ENCODE results near the gene CLRN1.
A peak's percentile ranks its signal among the peaks of the same experiment; 100 is the strongest.

Gene CLRN1

DNA sequence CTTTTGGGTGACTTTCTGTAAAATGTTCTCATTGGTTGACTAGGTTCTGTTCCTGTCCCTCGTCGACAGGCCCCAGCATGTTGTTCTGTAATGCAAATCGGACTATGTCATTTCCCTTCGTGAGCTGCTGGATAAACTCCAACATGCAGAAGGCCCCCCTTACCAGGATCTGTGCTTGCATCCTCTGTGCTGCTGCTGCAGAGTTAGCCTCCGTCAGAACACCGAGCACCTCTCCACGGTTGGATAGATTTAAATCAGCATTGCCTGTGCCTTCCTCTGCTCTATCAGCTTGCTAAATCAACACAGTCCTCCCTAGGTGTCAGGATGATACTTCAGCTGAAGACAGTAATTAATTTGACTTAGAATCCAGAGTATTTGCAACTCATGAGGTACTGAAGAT, 54.6 kb downstream of the CLRN1 start:
- no peak for DNase-seq

DNA sequence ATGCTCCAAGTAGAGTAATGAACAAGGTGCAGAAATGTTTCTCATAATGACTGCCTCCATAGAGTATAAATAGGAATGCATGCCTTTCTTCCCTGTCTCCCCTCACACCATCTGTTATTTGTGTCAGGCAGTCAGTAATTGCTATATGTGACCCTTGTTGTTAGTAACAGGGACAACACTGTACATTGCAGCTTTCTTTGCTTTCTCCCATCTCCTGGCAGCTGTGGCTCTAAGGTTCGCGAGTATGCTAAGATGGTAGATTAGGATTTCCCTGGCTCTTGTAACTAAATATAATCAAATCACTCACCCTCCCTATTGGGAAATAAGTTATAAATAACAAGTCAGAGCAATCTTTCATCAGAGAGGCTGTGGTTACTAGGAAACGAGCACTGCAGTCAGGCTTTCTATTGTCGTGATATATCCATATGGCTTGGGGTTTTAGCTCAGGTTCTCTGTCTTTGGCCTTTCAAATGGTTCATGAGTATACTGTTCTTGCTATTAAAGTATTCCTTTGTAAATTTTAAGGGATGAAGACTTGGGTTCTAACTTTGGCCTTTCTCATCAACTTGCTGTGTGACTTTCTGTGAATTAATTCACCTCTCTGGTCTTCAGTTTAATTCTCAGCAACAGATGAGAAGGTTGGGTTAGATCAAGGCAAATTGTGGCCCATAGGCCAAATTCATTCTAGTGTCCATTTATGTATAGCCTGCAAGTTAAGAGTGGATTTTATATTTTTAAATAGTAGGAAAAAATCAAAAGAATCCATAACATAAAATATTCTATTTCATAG, 59.2 kb downstream of the CLRN1 start:
- DNase-seq, result no peak

DNA sequence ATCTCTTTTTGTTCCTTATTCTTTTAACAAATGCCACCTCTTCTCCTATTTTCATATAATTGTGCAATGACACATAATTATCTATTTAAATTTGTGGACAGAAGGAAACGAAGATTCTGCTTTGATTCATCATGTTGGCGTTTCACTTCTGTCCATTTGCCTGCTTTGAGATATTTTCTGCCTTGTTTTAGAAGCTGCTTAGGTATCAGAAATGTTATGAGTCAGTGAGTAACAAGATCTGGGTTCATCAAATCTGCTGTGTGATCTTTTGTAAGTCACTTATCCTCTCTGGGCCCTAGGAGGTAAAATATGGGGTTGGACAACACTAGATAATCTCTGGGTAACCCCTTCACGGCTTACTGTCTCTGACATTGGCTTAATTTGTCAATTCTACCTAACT, 60.0 kb downstream of the CLRN1 start:
- DNase-seq, result no peak

DNA sequence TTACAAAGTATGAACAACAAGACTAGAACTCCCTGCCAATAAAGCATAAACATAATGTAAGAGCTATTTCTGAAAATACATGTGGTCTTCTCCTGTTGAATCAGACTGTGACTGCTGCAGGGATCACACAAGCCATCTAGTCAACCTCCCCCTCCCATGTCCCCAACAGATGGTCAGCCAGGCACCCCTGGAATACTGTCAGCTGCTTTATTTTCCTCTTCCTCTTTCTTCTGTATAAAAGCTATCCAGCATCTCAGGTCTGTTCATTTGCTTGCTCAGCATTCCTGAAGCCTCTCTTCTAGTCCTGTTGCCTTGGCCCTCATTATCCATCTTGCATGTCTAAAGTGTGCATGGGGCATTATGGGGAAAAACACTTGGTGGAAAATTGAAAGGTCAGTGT, 60.8 kb downstream of the CLRN1 start:
- no peak for DNase-seq

DNA sequence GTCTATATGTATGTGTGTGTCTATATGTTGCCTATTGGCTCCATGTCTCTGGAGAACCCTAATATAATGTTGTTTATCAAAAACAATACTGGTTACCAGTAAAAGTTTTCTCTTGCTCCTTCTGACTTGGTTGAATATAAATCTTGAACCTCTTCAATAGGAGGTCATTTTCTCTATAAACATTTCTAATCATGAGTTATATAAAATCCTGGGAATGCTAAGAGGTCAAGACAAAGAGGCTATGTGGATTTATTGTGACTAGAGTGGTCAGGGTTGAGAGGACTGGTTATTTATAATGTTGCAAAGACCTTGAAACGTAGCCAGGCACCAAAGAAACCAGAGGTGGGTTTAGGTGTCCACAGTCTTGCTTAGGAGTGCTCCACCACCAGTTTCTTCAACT, 66.1 kb downstream of the CLRN1 start:
- no peak for DNase-seq

DNA sequence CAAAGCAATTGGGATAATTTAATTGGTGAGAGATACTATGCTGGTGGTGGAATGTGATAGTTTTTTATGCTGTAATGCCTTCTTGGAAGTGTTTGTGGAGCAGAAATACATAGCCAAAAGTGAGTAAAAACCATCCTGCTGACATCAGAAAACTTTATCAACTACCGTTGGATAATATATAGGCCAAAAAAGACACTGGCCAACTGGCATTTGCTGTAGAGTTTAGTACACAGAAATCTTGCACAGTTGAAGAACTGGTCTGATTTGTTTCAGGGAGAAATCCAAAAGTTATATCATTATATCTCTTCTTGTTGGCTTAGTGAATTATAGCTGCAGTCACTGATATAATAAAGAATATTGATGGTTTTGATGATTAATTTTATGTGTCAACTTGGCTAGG, 66.8 kb downstream of the CLRN1 start:
- no peak for DNase-seq

DNA sequence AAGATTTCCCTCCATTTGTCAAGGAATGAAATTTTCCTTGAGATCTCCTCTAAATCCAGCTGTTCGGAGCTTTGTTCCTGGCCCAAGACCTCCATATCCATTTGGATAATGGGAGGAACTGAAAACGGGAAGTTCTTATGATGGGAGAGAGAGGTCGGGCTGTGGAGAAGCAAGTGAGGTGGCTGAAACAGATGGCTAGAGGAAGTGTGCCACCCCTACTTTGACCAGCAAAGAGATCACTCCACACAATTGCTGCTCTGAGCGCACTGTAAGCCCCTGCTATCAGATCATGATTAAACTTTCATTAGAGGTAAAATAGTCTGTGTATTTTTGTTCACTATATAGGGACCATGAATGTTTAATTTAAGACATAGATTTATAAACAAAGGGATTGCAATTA, 67.2 kb downstream of the CLRN1 start, which contains the start of gene MINDY4B:
MINDY4B (minus strand) TSS at position 101 of the 400 bp plus-strand sequence; CDS start at position 101, 0 bp downstream.
- DNase-seq, result no peak

DNA sequence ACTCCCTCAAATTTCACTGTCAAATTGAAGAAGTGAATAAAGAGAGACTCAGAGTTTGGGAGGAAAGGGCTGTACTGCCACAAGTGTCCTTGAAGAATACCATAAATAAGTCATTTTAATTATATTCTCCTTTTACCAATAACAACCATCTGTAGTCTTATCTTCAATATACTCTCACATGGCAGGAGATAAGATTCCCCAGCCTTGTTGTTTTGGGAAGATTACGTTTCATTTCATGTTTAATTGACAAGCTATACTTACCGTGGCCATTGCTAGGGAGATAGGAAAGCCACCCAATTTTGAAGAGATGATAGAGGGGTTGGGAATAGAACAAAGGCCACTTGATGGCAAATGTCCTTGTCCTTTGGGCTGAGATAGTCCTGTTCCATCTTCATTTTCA, 69.5 kb downstream of the CLRN1 start:
- no peak for DNase-seq

DNA sequence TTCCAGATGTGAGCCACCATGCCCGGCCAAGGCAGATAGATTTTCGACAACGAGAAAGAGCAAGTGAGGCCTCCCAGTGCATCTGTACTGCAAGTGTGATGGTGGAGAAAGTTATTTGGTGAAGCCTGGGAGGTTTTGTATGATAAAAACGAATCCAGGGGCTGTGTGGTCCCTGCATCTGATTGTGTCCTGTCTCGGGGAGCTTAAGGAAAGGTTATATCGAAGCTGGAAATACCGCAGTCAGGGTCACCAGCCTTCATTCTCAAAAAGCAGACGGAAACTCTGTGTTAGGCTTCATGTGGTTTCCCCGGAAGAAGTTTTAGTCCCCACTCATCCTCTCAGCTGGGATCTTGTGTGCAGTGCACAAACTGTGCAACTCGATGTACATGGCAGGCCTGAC, 70.7 kb downstream of the CLRN1 start:
- DNase-seq, result no peak

DNA sequence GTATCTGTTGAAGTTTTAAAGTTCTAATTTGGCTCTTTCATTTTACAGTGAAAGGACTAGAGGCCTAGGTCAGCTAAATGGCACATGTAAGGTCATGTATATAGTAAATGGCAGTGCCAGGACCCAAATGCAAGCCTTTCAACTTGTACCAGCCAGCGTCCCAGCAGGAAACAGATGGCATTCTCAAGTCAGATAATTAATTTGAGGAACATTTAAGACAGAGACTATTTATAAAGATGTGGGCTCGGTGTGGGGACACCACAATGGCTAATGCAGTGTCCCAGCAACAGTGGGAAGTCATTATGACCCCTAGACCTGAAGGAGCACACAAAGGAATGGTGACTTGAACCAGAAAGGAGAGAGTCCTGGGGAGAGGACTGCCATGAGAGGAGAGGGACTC, 73.4 kb downstream of the CLRN1 start:
- DNase-seq, result no peak

DNA sequence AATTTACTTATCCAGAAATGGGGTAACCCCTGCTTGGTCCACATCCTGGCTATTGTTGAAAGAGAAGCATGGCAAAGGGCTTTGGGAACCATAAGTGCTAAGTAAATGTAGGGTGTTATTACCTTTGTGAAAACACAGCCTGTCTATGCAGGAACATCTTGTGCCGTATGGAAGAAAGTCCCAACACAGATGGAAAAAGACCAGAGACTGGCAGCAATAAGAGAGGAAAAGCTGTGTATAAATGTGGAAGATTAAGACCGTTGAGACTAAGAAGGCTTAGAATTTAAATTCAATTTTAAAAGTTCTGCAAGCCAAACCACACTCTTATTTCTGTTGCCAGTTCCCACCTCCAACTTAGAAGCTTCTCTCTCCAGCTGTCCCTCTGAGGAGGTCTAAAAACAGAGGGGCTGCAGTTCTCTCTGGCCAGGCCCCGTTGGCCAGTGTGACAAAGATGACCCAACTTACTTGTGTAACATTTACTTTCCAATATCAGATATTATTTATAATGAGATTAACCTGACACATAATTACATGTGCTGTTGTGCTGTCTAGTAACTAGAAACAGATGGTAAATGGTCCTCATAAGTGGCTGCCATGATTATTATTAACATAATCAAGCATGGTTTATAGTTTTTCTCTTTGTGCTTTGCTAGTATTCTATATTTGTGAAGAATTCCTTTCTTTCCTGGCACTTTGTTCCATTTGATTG, 74.3 kb downstream of the CLRN1 start:
- DNase-seq, result no peak

DNA sequence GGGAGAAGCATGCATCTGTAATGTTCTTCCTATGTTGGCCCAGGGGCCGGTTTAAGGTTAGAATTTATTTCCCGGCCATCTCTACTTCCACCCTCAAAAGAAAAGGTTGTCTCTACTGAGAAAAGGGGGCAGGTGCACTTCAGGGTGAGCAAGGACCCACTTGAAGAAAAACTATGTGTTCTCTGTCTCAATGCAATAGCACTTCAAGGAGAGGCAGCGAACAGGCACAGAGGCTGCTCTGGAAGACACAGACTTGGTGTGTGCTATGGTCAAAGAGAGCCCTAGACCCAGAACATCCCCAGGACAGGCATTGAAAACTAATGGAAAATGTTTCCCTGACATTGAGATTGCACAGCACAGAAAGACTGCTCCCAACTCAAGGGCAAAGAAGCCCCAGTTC, 74.9 kb downstream of the CLRN1 start:
- DNase-seq, result no peak

DNA sequence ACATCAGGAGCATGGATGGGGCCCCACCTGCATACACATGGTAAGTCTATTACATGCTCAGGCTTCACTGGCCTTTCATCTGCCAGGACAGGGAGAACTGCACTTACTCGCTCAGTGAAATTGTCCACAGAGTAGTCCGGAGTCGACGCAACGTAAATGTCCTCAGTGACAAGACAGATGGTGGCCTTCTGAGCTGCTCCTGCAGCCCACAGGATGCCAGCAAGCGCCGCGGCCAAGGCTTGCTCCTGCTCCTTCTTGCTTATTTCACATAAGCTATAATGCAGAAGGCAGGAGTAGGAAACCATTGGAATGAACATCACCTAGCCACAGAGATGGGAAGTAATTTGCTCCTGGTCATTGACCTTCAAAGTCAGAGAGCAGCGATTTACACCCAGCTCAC, 81.7 kb downstream of the CLRN1 start:
- DNase-seq, result no peak

DNA sequence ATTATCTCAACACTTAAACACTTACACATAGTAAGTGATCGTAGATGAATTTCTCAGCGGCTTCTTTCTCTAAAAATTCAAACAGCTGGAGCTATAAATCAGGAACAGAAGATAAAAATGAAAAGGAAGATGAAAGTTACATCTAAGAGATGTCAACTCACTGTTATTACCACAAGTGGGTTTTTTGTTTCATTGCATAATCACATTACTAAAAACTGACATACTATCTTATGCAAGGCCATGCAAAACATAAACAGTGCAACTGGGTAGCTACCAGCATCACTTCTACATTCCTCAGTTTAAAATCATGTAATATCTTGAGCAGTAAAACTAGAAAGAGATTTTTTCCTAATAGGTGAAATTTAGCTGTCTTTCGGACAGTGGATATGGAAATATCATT, 82.2 kb downstream of the CLRN1 start:
- peak; percentile 23 for DNase-seq

DNA sequence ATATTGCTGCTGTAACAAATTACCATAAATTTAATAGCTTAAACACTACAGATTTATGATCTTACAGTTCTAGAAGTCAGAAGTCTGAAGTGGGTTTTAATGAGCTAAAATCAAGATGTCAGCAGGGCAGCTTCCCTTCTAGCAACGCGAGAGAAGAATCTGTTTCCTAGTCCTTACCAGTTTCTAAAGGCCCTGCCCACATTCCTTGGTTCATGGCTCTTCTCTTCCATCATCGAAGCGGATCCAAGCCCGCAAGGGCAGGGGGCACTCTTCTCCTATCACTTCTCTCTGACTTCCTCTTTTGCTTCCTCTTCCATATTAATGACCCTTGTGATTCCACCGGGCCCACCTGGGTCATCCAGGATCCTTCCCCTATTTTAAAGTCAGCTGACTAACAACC, 83.4 kb downstream of the CLRN1 start:
- no peak for DNase-seq

DNA sequence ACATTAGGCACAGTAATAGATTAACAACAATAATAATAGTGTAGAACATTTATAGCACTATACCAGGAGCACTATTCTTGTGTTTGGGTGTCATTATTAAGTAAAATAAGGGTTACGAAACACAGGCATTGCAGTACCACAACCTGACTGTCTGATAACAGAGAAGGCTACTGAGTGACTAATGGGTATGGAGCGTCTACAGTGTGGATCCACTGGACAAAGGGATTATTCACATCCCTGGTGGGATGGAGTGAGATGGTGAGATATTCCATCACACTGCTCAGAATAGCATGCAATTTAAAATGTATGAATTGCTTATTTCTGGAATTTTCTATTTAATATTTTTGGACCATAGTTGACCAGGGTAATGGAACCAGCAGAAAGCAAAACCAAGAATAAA, 85.5 kb downstream of the CLRN1 start:
- no peak for DNase-seq

DNA sequence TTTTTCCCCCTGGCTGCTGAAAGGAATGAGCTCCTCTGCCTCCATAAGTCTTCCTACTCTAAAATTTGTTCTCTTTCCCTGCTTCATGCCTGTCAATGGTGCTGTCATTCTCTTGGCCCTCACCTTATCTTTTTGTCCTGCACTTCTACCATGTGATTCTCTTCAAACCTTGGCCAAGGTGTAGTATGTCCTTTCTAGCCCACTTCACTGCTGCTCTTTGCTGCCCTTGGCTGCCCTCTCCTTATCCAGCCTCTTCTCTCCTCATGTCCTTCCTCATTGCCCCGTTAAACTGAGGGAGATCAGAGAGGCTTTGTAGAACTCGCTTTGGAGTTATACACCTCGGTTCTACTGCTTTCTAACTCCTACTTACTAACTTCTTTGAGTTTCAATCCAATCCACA, 87.0 kb downstream of the CLRN1 start:
- no peak for DNase-seq

DNA sequence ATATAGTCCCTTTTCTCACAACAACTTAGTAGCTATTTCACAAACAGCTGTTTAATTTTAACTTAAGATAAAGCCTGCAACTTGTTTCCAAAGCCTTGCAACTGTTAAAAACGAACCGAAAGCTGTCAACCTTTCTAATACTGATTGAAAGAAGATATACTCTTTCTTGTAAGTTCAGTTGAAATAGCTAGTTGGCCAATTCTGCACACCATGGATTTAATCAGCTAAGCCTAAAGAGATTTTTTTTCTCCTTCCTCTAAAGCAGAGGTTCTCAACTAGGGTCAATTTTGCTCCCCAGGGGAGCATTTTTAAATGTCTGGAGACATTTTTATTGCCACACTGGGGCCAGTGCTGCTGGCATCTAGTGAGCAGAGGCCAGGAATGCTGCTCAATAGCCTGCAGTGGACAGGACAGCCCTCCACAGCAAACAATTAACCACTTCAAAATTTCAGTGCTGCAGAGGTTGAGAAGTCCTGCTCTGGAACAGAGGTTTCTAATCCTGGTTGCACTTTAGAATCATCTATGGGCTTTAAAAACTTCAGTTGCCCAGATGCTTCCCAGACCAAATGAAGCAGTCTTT, 93.4 kb downstream of the CLRN1 start:
- no peak for DNase-seq

DNA sequence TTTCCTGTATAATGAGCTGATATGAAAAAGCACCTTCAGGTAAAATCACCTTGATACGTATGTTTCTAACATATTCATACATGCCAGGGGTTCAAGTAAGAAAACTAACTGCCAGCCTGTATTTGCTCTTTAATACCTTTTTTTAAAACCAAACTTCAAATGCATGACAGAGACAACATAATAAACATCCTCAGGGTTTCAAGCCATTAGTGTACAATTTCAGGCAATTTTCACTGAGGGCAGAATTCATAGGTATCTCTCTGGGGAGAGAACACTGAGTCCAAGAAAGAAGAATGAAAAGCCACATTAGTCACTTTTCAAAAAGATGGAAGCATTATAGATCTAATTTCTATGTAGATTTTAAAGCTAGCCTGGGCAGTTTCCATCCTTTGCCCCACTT, 94.2 kb downstream of the CLRN1 start:
- no peak for DNase-seq

DNA sequence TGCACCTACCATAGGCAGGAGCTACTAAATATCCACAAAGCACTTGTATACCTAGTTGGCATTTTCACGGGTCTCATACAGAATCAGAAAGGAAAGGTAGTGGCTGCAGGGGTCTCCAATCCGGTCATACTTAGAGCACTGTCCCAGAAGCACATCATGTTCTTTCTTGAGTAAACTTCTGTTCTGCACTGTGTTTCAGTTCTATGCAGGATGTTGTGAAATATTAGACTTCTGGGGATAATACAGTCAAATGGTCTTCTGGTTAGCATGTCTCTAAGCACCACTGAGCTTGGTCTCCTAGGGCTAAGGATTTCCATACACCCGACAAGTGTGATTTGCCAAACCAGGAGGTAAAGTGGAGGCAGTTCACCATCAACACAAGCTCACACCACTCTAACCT, 95.2 kb downstream of the CLRN1 start:
- DNase-seq, result no peak

DNA sequence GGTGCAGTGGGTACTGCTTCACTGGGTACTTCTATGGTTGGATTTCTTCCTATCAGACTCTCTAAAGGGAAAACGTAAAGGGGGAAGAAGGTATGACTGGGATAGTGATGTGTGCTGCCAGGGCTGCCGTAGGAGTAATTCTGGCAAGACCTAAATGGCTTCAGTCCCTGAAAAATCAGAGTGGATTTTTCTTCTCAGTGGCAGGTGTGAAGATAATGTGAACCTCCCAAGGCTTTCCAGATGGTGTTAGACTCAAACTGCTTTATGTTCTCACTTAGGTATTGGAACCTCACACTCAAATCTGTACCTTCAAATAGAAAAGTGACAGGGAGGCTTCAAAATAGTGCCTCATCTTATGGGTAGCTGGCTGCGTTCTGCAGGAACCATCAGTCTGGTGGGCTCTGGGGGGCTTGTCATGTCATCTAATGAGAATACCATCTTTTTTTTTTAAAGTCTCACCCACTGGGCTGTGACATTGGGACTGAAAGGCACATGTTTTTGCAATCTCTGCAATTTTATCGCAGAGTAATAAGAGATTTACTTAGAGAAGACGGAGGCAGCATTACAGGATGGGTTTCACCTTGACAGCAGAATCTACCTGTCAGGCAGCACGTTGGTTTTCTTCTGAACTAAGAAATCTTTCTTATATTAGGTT, 95.8 kb downstream of the CLRN1 start:
- DNase-seq, result no peak

All from SIG-M5 (cell line).